HG03354 (cell line): ENCODE measurements around the gene SDK2.
"Not testable (repeated sequence)": the region's sequence is repeated elsewhere in the genome, so short reads cannot be mapped to it uniquely, and the experiment has no call there.

Experiments used
- ATAC-seq: cut with Tn5 transposase; IDR thresholded peaks from one replicate; pipeline ENCODE4 v1.9.1; 2021; ENCODE audit warnings: mild to moderate bottlenecking; ENCODE audit not compliant: unreplicated experiment, poor library complexity, severe bottlenecking

SDK2 gene

DNA sequence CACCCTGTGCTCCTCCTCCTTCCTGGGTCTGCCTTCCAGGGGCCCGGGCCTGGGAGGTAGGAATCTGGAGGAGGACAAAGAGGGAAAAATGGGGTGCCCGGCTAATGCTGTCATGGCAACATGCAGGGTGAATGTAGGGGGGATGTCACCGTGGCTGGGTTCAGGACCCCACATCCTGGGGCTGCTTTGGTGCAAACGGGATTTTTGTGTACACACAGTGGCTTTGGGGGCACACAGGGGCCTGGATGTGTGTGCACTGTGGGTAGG, 295.5 kb downstream of the SDK2 start:
- no peak for ATAC-seq

DNA sequence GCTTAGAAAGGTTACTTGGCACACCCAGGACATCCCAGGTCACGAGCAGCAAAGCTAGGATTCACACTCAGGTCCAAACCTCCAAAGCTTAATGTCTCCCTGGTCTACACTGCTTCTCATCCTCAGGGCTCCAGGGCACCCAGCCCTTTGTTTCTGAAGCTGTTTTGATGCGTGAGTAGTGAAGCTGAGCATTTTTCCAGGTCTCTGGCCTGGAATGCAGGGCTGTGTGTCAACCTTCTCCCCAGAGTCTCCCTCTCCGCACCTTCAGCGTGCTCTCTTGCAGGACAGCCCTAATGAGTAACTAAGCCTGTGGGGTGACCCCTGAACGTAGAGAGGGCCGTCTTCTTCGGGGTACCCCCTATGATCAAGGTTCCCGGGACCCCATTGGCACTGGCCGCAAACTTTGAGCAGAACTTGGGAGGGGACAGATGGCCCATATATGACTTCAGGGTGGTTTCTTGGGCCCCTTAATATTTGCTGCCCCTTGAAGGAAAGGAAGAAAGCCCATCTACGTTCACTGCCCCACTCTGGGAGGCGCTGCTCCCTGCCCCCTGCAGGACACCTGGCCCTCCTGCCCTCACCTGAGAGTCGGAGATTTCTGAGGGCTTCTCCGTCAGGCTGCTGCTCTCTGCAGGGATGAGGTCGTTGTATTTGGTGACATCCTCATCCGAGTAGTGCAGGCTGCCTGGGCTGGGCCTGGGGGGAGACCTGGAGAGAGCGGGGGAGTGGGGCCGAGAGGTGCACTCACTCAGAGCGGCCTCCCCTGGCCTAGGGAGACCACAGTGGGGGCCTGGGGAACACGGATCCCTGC, 296.0 kb downstream of the SDK2 start:
- ATAC-seq = no peak

DNA sequence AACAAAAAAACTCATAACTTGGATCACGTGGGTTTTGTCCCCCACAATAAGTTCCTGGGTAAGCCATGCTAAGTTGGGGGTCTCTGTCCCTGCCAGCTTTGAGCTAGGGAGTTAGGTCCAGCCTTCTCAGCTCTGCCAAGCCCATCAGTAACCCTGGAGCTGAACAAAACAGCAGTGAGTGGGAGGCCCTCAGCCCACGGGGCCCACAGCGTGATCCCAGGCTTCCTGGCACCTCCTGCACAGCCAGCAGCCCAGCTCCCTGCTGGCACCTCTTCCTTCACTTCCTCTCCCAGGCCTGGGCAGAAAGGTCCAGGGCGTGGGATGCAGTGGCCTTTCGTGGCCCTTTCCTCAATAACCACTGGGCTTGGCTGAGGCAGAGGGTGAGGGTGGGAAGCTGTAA, 296.9 kb downstream of the SDK2 start:
- ATAC-seq = no peak

DNA sequence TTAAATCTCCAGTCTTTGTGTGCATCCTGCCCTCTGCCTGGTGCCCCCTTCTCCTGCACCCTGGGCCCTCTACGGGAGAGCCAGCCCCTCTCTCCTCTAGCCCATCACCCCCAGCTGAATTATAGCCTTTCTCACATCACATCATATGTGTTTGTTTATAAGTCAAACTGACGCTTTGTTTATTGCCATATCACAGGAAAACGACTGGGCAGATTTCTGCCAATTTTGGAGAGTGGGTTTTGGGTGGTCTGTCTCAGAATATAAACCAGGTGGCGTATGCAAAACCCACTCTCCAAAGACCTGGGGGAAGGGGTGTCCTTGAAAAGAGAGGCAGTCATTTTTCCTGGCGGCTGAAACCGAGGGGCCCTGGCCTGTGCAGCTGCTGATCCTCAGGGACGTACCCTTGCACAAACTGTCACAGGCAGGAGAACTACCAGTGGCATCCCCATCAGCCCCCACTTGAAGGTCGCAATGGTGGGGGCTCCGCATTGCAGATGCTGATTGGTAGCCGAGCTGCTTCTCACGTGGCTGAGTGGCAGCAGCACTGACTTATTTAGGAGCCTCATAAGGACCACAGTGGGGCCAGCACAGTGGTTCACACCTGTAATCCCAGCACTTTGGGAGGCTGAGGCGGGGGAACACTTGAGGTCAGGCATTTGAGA, 297.6 kb downstream of the SDK2 start:
- no peak for ATAC-seq

DNA sequence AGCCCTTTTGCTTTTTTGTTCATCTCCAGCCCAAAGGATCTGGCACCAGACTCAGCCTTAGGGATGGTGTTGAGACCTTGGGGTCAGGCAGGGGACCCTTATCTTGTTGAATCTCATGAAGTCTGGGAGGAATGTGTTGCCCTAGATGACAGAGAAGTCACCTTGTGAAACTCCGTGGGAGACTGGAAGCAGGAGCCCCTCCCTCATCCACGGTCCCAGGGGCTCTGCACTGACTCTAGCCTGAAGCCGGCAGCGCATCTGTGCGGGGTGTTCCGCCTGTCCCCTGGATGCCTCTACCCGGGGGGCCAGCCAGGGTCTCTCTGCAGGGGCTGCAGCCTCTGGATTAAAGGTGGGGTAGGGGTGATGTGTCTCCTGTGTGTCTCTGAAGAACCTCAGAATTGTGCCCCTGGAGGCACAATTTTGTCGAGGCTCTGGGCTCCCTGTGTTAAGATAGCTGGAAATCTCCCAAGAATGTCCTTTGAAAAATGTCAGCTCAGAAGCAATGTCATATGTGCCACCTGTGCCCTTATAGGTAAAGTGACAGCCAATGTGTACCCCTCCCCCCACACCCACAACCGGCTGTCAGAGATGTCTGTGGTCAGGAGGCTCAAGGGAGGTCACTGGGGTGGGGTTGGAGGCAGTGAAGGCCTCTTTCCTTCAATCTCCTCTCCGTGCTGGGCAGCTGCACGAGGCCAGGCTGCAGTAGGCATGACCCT, 300.3 kb downstream of the SDK2 start:
- ATAC-seq = no peak

DNA sequence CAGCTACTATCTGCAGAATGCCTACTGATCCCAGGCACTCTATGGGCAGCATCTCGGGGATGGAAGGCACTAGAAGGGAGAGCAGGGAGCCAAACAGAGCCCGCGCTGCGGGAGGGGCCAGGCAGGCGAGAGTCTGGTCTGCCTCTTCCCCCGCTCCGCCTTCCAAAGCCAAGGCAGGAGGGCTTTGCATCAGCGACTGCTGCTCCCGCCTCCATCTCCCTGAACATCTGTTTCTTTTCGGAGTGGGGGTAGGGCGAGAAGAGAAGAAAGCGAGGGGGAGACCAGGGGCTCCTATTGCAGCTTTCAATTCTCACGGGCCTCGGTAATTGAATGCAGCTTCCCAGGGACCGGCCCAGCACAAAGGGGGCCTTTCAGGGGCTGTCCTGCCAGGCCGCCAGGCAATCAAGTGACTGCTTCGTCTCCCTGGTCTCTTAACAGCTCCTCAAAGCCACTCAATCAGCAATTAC, 301.0 kb downstream of the SDK2 start:
- ATAC-seq = no peak

DNA sequence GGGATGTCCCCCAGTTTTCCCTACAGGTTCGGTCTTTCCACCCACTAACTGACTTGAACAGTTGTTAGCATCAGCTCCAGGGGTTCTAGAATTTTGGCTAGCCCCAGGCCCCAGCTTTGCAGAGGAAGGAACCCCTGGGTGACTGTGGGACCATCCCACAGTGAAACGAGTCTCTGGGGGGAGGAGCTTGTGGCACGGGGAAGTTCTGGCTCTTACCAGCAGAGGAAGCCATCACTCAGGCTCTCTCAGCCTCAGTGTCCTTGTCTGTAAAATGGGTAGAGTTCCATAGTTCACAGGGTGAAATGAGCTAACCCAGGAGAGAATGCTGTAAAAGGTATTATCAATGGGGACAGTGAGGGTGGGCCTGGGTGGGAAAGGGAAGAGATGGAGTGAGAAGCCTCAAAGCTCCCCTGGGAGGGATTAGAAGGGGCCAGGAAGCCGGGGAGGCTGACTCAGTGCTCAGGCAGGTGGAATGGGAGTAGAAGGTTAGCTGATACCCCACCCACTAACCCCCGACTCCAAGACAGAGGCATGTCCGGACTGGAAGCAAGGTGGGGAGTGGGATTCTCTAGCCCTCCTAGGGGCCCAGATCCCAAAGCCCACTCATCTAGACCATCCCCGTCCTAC, 301.6 kb downstream of the SDK2 start:
- ATAC-seq = no peak

DNA sequence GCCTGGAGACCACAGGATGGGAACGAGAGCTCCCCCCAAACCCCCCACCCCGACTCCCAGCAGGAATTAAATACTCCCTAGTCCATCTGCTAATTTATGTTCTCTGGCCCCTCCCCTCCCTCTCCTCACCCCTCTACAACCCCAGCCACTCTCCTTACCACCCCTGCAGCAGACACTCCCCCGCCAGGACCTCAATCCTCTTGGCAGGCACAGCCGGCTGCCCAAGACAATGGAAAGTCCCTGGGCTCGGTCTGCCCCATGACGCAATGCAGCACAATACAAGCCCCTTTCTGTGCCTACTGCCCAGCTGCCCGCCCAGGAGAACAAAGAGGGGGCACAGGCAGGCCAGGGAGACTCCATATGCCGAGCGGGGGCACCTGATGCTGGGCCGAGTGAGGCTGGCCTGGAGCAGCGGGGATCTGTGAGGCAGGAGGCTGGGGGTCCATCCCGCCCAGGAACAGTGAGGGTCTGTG, 302.2 kb downstream of the SDK2 start:
- ATAC-seq = no peak

DNA sequence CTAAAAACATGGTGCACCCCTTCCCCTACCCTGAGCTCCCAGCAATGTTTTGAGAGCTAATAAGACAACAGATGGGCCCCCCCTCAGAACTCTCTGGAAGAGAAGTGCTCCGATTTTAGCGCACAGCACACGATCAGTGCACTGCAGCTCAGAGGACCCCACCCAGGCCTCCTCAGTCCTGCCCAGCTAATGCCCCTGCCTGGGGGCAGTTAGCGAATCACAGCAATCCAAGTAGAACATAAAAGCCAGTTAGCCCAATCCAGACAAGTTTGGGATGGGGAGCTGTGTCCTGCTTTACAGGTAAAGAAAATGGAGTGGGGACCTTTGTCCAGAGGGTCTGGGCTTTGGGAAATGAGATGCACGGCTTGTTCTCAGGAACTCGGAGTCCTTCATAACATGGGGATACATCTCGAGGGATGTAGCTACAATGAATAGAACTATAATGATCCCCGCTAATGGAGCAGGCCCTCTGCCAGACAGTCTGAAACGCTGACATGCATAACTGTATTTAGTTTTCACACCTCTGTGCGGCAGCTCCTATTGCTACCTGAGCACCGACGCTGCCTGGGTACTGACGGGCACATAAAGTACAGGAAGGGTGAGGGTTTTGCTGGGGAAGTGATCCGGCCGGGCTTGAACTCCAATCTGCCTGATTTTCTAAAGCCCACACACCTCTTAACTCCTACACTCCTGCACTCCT, 302.7 kb downstream of the SDK2 start:
- ATAC-seq = no peak

DNA sequence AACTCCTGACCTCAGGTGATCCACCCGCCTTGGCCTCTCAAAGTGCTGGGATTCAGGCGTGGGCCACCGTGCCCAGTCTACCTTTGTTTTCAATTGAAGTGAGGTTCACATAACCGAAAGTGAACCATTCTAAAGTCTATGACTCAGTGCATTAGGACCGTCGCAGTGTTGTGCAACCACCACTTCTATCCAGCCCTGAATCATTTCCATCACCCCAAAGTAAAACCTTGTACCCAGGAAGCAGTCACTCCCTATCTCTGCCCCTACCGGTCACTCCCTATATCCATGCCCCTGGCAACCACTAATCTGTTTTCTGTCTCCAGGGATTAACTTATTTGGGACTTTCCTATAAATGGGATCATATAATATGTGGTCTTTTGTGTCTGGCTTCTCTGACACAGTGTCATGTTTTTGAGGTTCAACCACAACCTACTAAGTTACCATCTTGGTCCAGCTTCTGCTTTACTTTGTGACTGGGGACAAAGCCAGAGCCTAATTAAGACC, 304.1 kb downstream of the SDK2 start:
- ATAC-seq = no peak

DNA sequence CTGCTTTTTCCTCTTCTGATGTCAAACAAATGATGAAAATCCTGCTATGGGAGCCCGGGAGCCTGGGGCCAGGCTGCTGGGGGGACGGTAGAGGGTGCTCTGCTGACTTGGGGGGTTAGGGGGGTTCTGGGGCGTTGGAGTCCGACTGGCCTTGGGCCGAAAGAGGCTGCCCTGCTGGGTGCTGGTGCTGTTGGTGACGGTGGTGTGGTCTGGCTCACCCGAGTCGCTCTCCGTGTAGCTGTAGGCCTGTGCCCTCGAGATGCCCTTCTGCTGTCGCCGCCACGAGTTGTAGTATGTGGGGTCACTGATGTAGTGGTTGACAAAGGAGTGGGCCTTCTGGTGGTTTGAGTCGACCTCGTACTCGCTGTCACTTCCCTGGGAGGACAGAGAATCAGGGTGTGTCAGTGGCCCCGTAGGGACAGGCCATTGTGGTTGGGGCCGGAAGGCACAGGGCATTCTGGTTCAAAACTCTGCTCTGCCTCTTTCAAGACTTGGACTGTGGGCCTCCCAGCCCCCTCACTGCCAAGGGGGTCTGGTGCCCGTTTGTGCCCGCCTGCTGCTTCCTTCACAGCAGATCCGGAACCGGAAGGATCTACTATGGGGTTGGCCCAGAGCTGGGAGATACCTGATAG, 305.6 kb downstream of the SDK2 start:
- no peak for ATAC-seq

DNA sequence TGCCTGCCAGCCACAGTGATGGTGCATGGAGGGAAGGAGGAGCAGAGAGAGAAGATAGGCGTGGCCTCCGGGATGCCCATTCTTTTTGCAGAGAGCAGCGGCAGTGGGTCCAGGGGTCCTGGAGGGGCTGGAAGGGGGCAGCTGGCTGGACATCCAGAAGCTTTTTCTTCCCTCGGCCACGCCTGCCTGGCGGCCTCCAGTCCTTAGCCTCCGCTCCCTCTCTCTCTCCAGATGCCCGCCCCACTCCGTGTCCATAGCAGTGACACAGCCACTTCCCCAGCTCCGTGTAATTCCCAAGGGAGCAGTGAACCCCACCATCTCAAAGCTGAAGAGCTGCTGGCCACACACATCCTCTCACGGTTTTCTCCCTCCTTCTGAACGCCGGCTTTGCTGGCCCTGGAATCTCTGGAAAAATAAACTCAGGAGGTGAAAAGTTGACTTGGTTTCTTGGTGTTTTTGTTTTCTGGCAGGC, 306.2 kb downstream of the SDK2 start:
- no peak for ATAC-seq

DNA sequence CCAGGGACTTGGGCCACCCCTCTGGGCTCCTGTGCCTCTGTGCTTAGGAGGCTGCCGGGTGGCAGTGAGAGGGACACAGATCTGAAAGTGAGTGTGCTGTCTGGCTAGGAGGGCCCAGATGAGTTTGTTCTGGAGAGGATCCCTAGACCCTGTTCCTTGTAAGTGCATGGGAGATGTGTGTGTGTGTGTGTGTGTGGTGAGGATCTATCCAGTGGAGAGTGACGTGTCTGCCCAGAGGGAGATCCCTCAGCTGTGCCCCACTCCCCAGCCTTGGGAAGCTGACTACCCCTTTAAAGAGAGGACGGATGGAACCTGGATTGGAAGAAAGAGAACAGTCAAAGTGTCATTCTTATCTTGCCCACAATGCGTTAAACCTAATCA, 306.9 kb downstream of the SDK2 start:
- no peak for ATAC-seq

DNA sequence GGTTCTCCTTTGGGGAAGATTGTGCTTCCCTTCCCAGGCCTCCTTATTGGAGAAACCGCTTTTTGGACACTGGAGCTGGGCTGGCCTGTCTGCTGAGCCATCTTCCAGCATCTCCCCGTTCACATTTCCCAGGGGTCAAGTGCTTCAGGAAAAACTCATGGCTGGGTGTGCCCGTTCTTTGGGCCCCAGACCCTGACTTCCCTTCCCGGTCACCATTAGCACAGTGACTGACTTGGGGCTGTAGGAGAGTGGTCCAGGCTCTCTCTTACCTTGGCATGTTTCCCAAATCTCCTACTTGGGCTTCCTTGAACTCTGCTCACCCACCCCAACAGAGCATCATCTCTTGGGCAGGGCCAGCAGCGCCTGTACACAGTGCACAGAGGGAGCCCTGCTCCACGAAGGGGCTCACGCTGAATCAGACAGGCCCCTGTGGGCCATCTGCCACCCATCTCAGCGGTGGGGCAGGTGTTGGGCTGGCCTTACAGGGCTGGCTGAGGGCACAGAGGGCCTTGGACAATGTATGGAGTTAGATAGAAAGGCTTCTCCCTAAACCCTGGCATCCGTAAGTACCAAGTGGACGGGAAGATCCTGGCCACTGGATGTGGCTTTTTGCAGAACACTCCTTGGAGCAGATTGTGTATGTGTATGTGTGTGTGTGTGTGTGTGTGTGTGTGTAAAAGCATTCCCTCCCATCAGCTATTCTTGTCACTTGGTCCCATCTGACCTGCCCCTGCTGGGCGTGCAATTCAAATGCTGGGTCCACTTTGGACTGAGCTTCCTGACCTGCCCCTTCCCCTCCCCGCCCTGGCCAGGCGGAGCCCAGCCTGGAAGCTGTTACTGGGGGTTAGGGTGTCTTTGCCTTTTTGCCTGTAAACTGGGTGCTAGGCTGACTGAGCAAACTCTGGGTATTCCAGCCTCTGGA, 307.6 kb downstream of the SDK2 start:
- no peak for ATAC-seq

DNA sequence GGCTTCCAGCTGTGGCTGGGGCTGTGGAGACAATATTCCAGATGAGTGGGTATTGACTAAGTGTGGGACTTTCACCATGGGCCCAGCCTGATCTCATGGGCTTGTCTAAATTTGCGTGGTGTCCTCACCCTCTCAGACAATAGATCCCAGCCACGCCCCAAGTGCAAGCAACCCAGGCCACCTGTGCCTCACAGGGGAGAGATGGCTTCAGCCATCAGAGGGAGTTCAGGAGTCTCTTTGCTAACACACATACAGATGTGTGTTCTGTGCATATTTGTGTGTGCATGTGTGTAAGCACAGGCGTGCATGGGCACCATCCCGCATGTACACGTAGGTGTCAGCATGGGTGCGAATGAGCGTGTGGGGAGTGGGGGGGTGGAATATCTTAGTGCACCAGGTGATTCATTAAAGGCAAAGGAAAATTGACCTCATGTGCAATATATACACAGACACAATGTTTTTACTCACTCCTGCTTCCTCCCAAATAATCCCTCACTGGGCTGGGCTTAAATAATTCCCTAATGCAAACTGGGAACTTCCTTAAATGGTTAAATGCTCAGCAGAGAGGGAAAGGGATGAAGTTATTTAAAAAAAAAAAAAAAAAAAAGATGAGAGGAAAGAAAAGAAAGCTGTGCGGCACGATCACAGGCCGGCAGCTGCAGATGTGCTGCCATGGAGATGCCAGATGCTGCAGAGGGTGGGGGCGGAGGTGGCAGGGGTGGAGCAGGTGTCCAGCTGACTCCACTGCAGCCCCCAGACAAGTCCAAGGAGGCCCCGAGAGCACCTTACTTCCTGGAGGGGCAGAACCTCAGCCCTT, 308.4 kb downstream of the SDK2 start:
- ATAC-seq = no peak

DNA sequence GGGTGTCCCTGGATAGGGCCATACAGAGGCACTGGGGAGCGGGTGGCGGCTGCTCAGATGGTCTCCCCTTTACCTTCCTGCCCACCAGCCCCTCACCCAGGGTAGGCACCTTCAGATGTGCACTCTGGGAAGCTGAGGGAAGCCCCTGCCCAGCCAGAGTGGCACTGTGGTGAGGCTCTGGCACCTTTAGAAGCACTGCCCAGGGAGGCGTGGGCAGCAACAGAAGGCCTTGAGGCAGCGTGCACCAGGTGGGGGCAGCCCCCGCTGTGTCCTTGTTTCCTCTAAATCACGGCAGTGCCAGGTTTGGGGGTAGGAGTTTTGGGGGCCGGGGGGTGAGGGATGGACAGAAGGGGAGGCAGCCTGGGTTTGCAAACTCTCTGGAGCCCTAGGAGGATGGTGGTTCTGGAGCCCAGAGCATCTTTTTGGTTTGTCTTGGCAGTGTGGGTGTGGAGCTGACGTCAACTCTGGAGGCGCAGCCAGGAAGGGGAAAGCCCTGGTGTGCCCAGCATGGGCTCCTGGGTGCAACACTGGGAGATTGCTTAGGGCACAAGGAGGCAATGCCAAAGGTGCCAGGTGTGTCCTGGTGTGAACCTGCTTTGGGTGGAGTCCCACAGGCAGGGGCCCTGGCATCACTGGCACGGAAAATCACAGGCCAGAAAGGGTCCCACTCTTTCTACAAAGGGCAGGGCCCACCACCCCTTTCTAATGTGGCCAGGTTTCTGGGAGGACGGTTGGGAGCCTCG, 309.3 kb downstream of the SDK2 start:
- no peak for ATAC-seq

DNA sequence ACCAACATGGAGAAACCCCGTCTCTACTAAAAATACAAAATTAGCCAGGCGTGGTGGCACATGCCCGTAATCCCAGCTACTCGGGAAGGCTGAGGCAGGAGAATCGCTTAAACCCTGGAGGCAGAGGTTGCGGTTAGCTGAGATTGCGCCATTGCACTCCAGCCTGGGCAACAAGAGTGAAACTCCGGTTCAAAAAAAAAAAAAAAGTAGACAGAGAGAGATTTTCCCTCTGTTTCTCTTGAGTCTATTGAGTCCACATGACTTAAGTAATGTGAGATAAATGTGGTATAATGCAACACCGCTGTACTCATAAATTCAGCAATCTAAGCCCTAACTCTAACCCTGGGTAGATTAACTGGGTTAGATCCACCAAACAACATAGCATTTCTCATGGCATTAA, 310.8 kb downstream of the SDK2 start:
- ATAC-seq = not testable (repeated sequence)
